IMR-90 (cell line): ENCODE results near the gene SLC25A25. TPM values are rescaled to one million over a fixed set of nuclear protein-coding genes. Genes with fewer than 3 reads are reported as not detected.

ENCODE experiments used
- ATAC-seq: fragments of 200-7000 bp; cut with Tn5 transposase; 2 replicates; pipeline ENCODE4 v1.9.1; 2020; ENCODE audit warnings: low read depth, mild to moderate bottlenecking, moderate library complexity
- BruUV-seq: library from RNA; stranded (reverse); fragments of 400-500 nt; replicated peaks from 2 replicates; lab custom pipeline; 2021; lab: Mats Ljungman, UMichigan
- CTCF ChIA-PET: fragments of 300-600 bp; formaldehyde crosslinking; extraction: SDS; loops from one replicate; lab custom pipeline; 2021; ENCODE audit warnings: antibody characterized with exemption; lab: Yijun Ruan, JAX
- POLR2A ChIA-PET: fragments of 300-600 bp; sonication (Branson Sonifier 250); formaldehyde crosslinking; loops from one replicate; lab custom pipeline; 2022; ENCODE audit warnings: antibody characterized with exemption; ENCODE audit not compliant: unreplicated experiment; lab: Charles Lee
- DNase-seq: peaks from one replicate; pipeline ENCODE4 v3.0.0; 2013
- H2AFZ ChIP-seq: replicated peaks from 2 replicates; pipeline ENCODE3; 2013; ENCODE audit warnings: low read length, mild to moderate bottlenecking; ENCODE audit not compliant: poor library complexity
- H2AK5ac ChIP-seq: 2 replicates; pipeline ENCODE4 v1.6.1; 2013; ENCODE audit warnings: low read depth, low read length, inconsistent platforms
- H2AK9ac ChIP-seq: replicated peaks from 2 replicates; pipeline ENCODE3; 2013; ENCODE audit warnings: mild to moderate bottlenecking, low read depth, low read length, moderate library complexity; ENCODE audit not compliant: poor library complexity
- H2BK120ac ChIP-seq: 2 replicates; pipeline ENCODE4 v1.6.1; 2013; ENCODE audit warnings: low read depth, low read length, inconsistent platforms
- H2BK15ac ChIP-seq: 3 replicates; pipeline ENCODE4 v1.6.1; 2013; ENCODE audit warnings: low read depth, low read length, inconsistent platforms
- H2BK20ac ChIP-seq: 2 replicates; pipeline ENCODE4 v1.6.1; 2013; ENCODE audit warnings: low read depth, mild to moderate bottlenecking, inconsistent platforms, low read length, moderate library complexity
- H2BK5ac ChIP-seq: 2 replicates; pipeline ENCODE4 v1.6.1; 2013; ENCODE audit warnings: mild to moderate bottlenecking, low read depth, low read length, inconsistent platforms; ENCODE audit not compliant: poor library complexity, severe bottlenecking
- H3K14ac ChIP-seq: replicated peaks from 2 replicates; pipeline ENCODE4 v1.6.1; 2013; ENCODE audit warnings: low read depth, low read length, inconsistent platforms
- H3K18ac ChIP-seq: 2 replicates; pipeline ENCODE4 v1.6.1; 2013; ENCODE audit warnings: low read depth, low read length, control low read depth
- H3K23ac ChIP-seq: 2 replicates; pipeline ENCODE4 v1.6.1; 2013; ENCODE audit warnings: low read depth, low read length, inconsistent platforms
- H3K27ac ChIP-seq: 2 replicates; pipeline ENCODE4 v1.5.1; 2013; ENCODE audit warnings: mild to moderate bottlenecking, control low read depth, low read length; ENCODE audit not compliant: insufficient read depth
- H3K27me3 ChIP-seq: 2 replicates; pipeline ENCODE4 v1.6.1; 2013; ENCODE audit warnings: low read length; ENCODE audit not compliant: control insufficient read depth, insufficient read depth
- H3K36me3 ChIP-seq: 2 replicates; pipeline ENCODE4 v1.6.1; 2013; ENCODE audit warnings: low read length, mixed read lengths; ENCODE audit not compliant: control insufficient read depth, insufficient read depth
- H3K4ac ChIP-seq: 2 replicates; pipeline ENCODE4 v1.6.1; 2013; ENCODE audit warnings: low read depth, low read length, inconsistent platforms
- H3K4me1 ChIP-seq: 2 replicates; pipeline ENCODE4 v1.6.1; 2013; ENCODE audit warnings: low read length, mixed read lengths; ENCODE audit not compliant: control insufficient read depth, insufficient read depth
- H3K4me2 ChIP-seq: 2 replicates; pipeline ENCODE4 v1.6.1; 2013; ENCODE audit warnings: low read depth, mild to moderate bottlenecking, control low read depth, low read length, moderate library complexity
- H3K4me3 ChIP-seq: 2 replicates; pipeline ENCODE4 v1.5.1; 2013; ENCODE audit warnings: low read depth, mild to moderate bottlenecking, control low read depth, low read length, moderate library complexity; ENCODE audit not compliant: insufficient read depth
- H3K56ac ChIP-seq: 2 replicates; pipeline ENCODE4 v1.6.1; 2013; ENCODE audit warnings: low read length, inconsistent platforms; ENCODE audit not compliant: insufficient read depth; ENCODE audit errors: extremely low read depth
- H3K79me1 ChIP-seq, 2 experiments: 2 replicates each; pipeline ENCODE4 v1.6.1; 2013; ENCODE audit warnings: low read length in 2 of 2, inconsistent platforms in 1 of 2, low read depth in 1 of 2
- H3K9ac ChIP-seq: 2 replicates; pipeline ENCODE4 v1.6.1; 2013; ENCODE audit warnings: low read depth, low read length, control low read depth
- H3K9me1 ChIP-seq: 2 replicates; pipeline ENCODE4 v1.6.1; 2013; ENCODE audit warnings: low read length, inconsistent platforms; ENCODE audit not compliant: insufficient read depth
- H3K9me3 ChIP-seq: 2 replicates; pipeline ENCODE4 v1.6.1; 2013; ENCODE audit warnings: low read length; ENCODE audit not compliant: control insufficient read depth, insufficient read depth
- H4K20me1 ChIP-seq: 2 replicates; pipeline ENCODE4 v1.6.1; 2013; ENCODE audit warnings: low read length, inconsistent platforms; ENCODE audit not compliant: insufficient read depth
- H4K5ac ChIP-seq: 2 replicates; pipeline ENCODE4 v1.6.1; 2013; ENCODE audit warnings: mild to moderate bottlenecking, low read depth, low read length, control low read depth
- H4K8ac ChIP-seq, 2 experiments: 2 replicates each; pipeline ENCODE4 v1.6.1; 2013; ENCODE audit warnings: low read depth in 2 of 2, low read length in 2 of 2, control low read depth in 1 of 2, inconsistent platforms in 1 of 2
- H4K91ac ChIP-seq: 2 replicates; pipeline ENCODE4 v1.6.1; 2013; ENCODE audit warnings: low read depth, low read length, inconsistent platforms; ENCODE audit not compliant: insufficient read depth
- BHLHE40 ChIP-seq: fragments of 150-350 bp; IDR thresholded peaks from 2 replicates; pipeline ENCODE4 v1.6.1; 2016; ENCODE audit warnings: mild to moderate bottlenecking, low read depth, low read length
- CHD1 ChIP-seq: IDR thresholded peaks from 2 replicates; pipeline ENCODE4 v1.6.1; 2012; ENCODE audit warnings: low read depth, low read length, improper control_type of control experiment
- FOS ChIP-seq: fragments of 150-350 bp; IDR thresholded peaks from 2 replicates; pipeline ENCODE4 v1.6.1; 2016; ENCODE audit warnings: low read depth, low read length
- POLR2A ChIP-seq: IDR thresholded peaks from 2 replicates; pipeline ENCODE4 v1.6.1; 2012; ENCODE audit warnings: mild to moderate bottlenecking, low read depth, low read length
- RAD21 ChIP-seq: IDR thresholded peaks from 2 replicates; pipeline ENCODE4 v1.6.1; 2012; ENCODE audit warnings: low read length, improper control_type of control experiment
- RCOR1 ChIP-seq: IDR thresholded peaks from 2 replicates; pipeline ENCODE4 v1.6.1; 2012; ENCODE audit warnings: mild to moderate bottlenecking, low read length, improper control_type of control experiment; ENCODE audit not compliant: insufficient replicate concordance
- SMC3 ChIP-seq: fragments of 150-350 bp; IDR thresholded peaks from 2 replicates; pipeline ENCODE4 v1.6.1; 2016; ENCODE audit warnings: low read depth, mild to moderate bottlenecking, antibody characterized with exemption, low read length, moderate library complexity
- WGBS, 2 experiments: methylation state at CpG; one replicate each; pipeline versions ENCODE4 v1.1.5 to v1.1.7; 2013; ENCODE audit warnings: missing lambda C conversion rate in 2 of 2; ENCODE audit not compliant: insufficient read length in 1 of 2; ENCODE audit errors: extremely low coverage in 2 of 2; 5-methylcytosine and 5-hydroxymethylcytosine counted together
- dilution Hi-C: fragments of 300-500 bp; cut with HindIII; formaldehyde crosslinking; loops from one replicate; pipeline ENCODE4 v1.14.3; 2018; ENCODE audit warnings: low sequenced_read_pairs; ENCODE audit not compliant: unreplicated experiment
- in situ Hi-C: fragments of 300-500 bp; cut with MboI; formaldehyde crosslinking; loops from 3 replicates; pipeline ENCODE4 v1.14.3; 2019; ENCODE audit warnings: low sequenced_read_pairs, inconsistent platforms, mixed read lengths
- intact Hi-C: fragments of 100-400 bp; cut with micrococcal nuclease; formaldehyde crosslinking; loops from 2 replicates; pipeline ENCODE4 v1.10.0; 2022
- polyA plus RNA-seq, 3 experiments: library from polyadenylated mRNA; depleted of rRNA; stranded (reverse); fragments of >200 nt; gene quantifications; 2 replicates each; pipeline ENCODE4 v1.2.3, GENCODE V29; 2012; ENCODE audit warnings: low replicate concordance in 1 of 3
- total RNA-seq: library from RNA; depleted of rRNA; stranded (reverse); fragments of >200 nt; gene quantifications from 2 replicates; pipeline ENCODE4 v1.2.3, GENCODE V29; 2012
- TF ChIP-seq, protein P1 (sequence below): conservative IDR thresholded peaks from 2 replicates; pipeline ENCODE4 v1.5.1; 2012; ENCODE audit warnings: mild to moderate bottlenecking, low read depth, low read length, improper control_type of control experiment

The SLC25A25 gene
- total and polyA plus RNA-seq, 2 of the 4 experiments (the other 2 are of a cell fraction) = 14.0 to 17.9 TPM

- TF ChIP-seq BHLHE40 = no peak
- no peak for TF ChIP-seq FOS
Observed at GRCh38 chr9:128092199-128092977, 24.4 kb downstream of the SLC25A25 start (continued).

DNA sequence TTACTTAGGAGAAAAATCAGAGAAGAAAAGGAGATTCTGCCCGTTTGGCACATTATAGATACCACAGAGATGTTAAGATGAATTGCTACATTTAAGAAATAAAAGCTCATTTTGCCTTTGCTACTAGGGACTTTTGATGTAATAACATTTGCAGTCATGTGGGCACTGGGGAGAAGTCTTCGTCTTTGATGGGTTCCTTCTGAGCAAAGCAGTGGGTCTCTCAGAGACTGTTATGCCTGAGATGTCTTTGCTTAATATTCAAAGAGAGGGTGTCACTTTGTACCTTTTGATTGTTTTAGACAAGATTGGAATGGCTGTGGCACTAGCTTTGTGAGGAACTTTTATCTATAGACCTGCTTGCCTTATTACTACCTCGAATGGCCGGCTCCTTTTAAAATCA lies 25.0 kb downstream of the SLC25A25 start:
- dilution Hi-C loops = no loop called here
- H4K5ac ChIP-seq = no peak overlapping the region
- H3K23ac ChIP-seq = peak overlapping the region; percentile 85
- no peak overlapping the region for H3K56ac ChIP-seq
- no peak for ATAC-seq
- no peak overlapping the region for H2BK20ac ChIP-seq
- peaks cover 35 to 86% of the 10 kb centered on the region in 2 experiments for H3K79me1 ChIP-seq
- no peak overlapping the region for H3K4me2 ChIP-seq
- H2AFZ ChIP-seq = no peak overlapping the region
- no peak for DNase-seq
- BruUV-seq = no TSS peak
- WGBS, 2 experiments = no CpG with 5 or more reads among the region's 4 CpGs
- H3K9ac ChIP-seq = no peak overlapping the region; the same call in 1 of the 2 replicates
- TF ChIP-seq RAD21 (no peak), POLR2A (no peak), BHLHE40 (no peak), CHD1 (no peak), SMC3 (no peak), RCOR1 (no peak), FOS (no peak)
- TF ChIP-seq, protein P1, sequence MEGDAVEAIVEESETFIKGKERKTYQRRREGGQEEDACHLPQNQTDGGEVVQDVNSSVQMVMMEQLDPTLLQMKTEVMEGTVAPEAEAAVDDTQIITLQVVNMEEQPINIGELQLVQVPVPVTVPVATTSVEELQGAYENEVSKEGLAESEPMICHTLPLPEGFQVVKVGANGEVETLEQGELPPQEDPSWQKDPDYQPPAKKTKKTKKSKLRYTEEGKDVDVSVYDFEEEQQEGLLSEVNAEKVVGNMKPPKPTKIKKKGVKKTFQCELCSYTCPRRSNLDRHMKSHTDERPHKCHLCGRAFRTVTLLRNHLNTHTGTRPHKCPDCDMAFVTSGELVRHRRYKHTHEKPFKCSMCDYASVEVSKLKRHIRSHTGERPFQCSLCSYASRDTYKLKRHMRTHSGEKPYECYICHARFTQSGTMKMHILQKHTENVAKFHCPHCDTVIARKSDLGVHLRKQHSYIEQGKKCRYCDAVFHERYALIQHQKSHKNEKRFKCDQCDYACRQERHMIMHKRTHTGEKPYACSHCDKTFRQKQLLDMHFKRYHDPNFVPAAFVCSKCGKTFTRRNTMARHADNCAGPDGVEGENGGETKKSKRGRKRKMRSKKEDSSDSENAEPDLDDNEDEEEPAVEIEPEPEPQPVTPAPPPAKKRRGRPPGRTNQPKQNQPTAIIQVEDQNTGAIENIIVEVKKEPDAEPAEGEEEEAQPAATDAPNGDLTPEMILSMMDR = no peak
- intact Hi-C loops = no loop called here
- peak overlapping the region; percentile 58 for H3K27ac ChIP-seq
- peaks cover 35% of the 10 kb centered on the region for H3K4me1 ChIP-seq
- H3K18ac ChIP-seq = no peak overlapping the region
- H3K4ac ChIP-seq = peak overlapping the region; percentile 92
- H3K36me3 ChIP-seq = no peaks in the 10 kb centered on the region
- peaks cover 11% of the 10 kb centered on the region; the same call in 1 of the 2 replicates for H4K20me1 ChIP-seq
- H3K14ac ChIP-seq = peak overlapping the region; percentile 81; the same call in 1 of the 2 replicates
- no peak overlapping the region; a peak in 1 of 4 replicates for H4K8ac ChIP-seq
- in situ Hi-C loops = no loop called here
- POLR2A ChIA-PET = no interaction called here
- peaks cover 17% of the 10 kb centered on the region for H3K9me1 ChIP-seq
- no peak overlapping the region; the same call in 1 of the 2 replicates for H4K91ac ChIP-seq
- peak overlapping the region; percentile 72 for H2BK5ac ChIP-seq
- no peak overlapping the region for H2BK120ac ChIP-seq
- no peak overlapping the region for H2AK9ac ChIP-seq
- H3K27me3 ChIP-seq = no peaks in the 10 kb centered on the region
- no peak overlapping the region for H2AK5ac ChIP-seq
- CTCF ChIA-PET = no interaction called here
- H3K9me3 ChIP-seq = no peaks in the 10 kb centered on the region
- H3K4me3 ChIP-seq = no peak overlapping the region
- peak overlapping the region; percentile 23; the same call in 2 of the 3 replicates for H2BK15ac ChIP-seq
